HEK293T (cell line): Measurements from ENCODE around the gene COQ8A.

Experiments used
- CTCF ChIA-PET: fragments of 350-600 bp; formaldehyde crosslinking; extraction: SDS; loops from one replicate; lab custom pipeline; 2021; ENCODE audit warnings: antibody characterized with exemption, inconsistent platforms; lab: Yijun Ruan, JAX
- POLR2A ChIA-PET: fragments of 350-600 bp; formaldehyde crosslinking; extraction: SDS; loops from one replicate; lab custom pipeline; 2020; ENCODE audit warnings: antibody characterized with exemption, inconsistent platforms; lab: Yijun Ruan, JAX
- DNase-seq: peaks from one replicate; pipeline ENCODE4 v3.0.0; 2012; ENCODE audit warnings: mixed read lengths; ENCODE audit errors: extremely low spot score
- ARNT ChIP-seq: fragments of 450-650 bp; IDR thresholded peaks from 2 replicates; pipeline ENCODE4 v1.6.1; 2017; ENCODE audit warnings: mild to moderate bottlenecking
- BHLHE40 ChIP-seq: fragments of 450-650 bp; IDR thresholded peaks from 2 replicates; pipeline ENCODE4 v1.6.1; 2016; ENCODE audit warnings: mild to moderate bottlenecking, moderate library complexity, borderline replicate concordance
- CTBP1 ChIP-seq: fragments of 450-650 bp; IDR thresholded peaks from 2 replicates; pipeline ENCODE4 v1.6.1; 2016; ENCODE audit warnings: borderline replicate concordance
- ELF4 ChIP-seq: fragments of 450-650 bp; IDR thresholded peaks from 2 replicates; pipeline ENCODE4 v1.6.1; 2017; ENCODE audit warnings: antibody characterized with exemption
- FOXA1 ChIP-seq: fragments of 450-650 bp; IDR thresholded peaks from 2 replicates; pipeline ENCODE4 v1.6.1; 2016; ENCODE audit warnings: mild to moderate bottlenecking
- FOXK2 ChIP-seq: fragments of 450-650 bp; IDR thresholded peaks from 2 replicates; pipeline ENCODE4 v1.6.1; 2016; ENCODE audit warnings: mild to moderate bottlenecking
- FOXM1 ChIP-seq: fragments of 450-650 bp; IDR thresholded peaks from 2 replicates; pipeline ENCODE4 v1.6.1; 2017; ENCODE audit warnings: mild to moderate bottlenecking, borderline replicate concordance
- HDGF ChIP-seq: fragments of 450-650 bp; IDR thresholded peaks from 2 replicates; pipeline ENCODE4 v1.6.1; 2017; ENCODE audit warnings: antibody characterized with exemption, borderline replicate concordance
- L3MBTL2 ChIP-seq: fragments of 450-650 bp; conservative IDR thresholded peaks from 2 replicates; pipeline ENCODE4 v1.6.1; 2016; ENCODE audit warnings: mild to moderate bottlenecking
- LEF1 ChIP-seq: fragments of 450-650 bp; IDR thresholded peaks from 2 replicates; pipeline ENCODE4 v1.6.1; 2017; ENCODE audit warnings: mild to moderate bottlenecking, borderline replicate concordance
- NFRKB ChIP-seq: fragments of 450-650 bp; IDR thresholded peaks from 2 replicates; pipeline ENCODE4 v1.6.1; 2016; ENCODE audit warnings: mild to moderate bottlenecking, moderate library complexity
- SP1 ChIP-seq: fragments of 450-650 bp; IDR thresholded peaks from 2 replicates; pipeline ENCODE4 v1.6.1; 2017
- SUZ12 ChIP-seq: fragments of 450-650 bp; IDR thresholded peaks from 2 replicates; pipeline ENCODE4 v1.6.1; 2016; ENCODE audit warnings: mild to moderate bottlenecking
- TARDBP ChIP-seq: fragments of 450-650 bp; IDR thresholded peaks from 2 replicates; pipeline ENCODE4 v1.6.1; 2016
- ZNF384 ChIP-seq: fragments of 450-650 bp; IDR thresholded peaks from 2 replicates; pipeline ENCODE4 v1.6.1; 2016
- TF ChIP-seq, protein P1 (sequence below): fragments of 450-650 bp; IDR thresholded peaks from 2 replicates; pipeline ENCODE4 v1.6.1; 2016

Gene COQ8A

GRCh38 chr1:226980565-226981385, 40.7 kb downstream of the COQ8A start:
- ChIA-PET POLR2A (no interaction called here), CTCF (no interaction called here)
- no peak for DNase-seq
- TF ChIP-seq NFRKB (no peak), BHLHE40 (no peak), FOXM1 (no peak), FOXK2 (no peak)

DNA sequence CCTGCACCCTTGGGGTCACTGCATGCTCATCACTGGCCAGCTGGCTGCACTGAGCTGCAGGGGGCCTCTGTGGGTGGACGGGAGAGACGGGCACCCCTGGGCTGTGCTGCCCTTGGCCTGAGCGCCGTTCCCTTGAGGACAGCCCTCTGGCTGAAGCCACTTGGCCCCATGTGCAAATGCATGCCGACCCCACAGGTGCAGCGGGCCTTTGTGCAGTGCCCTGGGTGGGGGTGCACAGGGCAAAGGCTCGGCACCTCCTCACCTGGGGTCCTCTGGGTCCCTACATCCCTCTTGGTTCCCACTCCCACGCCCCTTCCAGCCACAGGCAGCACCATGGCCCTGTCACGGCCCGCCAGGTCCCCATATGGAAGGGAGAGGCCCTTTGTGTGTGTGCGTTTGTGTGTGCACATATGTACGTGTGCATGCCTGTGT, 41.3 kb downstream of the COQ8A start:
- ChIA-PET POLR2A (no interaction called here), CTCF (no interaction called here)
- TF ChIP-seq SUZ12 (no peak), ELF4 (no peak), HDGF (no peak), L3MBTL2 (no peak), FOXK2 (no peak), SP1 (no peak), FOXM1 (no peak), ARNT (no peak), FOXA1 (no peak), BHLHE40 (no peak), LEF1 (no peak), NFRKB (no peak), ZNF384 (no peak), CTBP1 (no peak), TARDBP (no peak)
- TF ChIP-seq, protein P1, sequence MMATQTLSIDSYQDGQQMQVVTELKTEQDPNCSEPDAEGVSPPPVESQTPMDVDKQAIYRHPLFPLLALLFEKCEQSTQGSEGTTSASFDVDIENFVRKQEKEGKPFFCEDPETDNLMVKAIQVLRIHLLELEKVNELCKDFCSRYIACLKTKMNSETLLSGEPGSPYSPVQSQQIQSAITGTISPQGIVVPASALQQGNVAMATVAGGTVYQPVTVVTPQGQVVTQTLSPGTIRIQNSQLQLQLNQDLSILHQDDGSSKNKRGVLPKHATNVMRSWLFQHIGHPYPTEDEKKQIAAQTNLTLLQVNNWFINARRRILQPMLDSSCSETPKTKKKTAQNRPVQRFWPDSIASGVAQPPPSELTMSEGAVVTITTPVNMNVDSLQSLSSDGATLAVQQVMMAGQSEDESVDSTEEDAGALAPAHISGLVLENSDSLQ: no peak
- DNase-seq: no peak

DNA sequence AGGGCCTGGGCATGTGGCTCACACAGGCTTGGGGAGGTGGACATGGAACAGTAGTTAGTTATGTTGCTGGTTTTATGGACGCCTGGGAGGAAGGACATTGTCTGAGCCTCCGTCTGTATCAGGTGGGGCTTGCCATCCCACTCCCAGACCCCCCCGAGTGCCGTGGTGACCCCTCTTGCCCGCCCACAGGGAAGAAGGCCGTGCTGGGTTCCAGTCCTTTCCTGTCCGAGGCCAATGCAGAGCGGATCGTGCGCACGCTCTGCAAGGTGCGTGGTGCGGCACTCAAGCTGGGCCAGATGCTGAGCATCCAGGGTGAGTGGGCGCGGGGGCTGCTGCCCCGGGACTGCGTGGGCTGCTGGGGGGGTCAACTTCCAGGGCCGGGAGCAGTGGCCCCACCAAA, 41.7 kb downstream of the COQ8A start:
- POLR2A ChIA-PET: no interaction called here
- TF ChIP-seq SUZ12 (no peak), ARNT (no peak), BHLHE40 (no peak), ZNF384 (no peak)
- no peak for DNase-seq
- CTCF ChIA-PET: no interaction called here

DNA sequence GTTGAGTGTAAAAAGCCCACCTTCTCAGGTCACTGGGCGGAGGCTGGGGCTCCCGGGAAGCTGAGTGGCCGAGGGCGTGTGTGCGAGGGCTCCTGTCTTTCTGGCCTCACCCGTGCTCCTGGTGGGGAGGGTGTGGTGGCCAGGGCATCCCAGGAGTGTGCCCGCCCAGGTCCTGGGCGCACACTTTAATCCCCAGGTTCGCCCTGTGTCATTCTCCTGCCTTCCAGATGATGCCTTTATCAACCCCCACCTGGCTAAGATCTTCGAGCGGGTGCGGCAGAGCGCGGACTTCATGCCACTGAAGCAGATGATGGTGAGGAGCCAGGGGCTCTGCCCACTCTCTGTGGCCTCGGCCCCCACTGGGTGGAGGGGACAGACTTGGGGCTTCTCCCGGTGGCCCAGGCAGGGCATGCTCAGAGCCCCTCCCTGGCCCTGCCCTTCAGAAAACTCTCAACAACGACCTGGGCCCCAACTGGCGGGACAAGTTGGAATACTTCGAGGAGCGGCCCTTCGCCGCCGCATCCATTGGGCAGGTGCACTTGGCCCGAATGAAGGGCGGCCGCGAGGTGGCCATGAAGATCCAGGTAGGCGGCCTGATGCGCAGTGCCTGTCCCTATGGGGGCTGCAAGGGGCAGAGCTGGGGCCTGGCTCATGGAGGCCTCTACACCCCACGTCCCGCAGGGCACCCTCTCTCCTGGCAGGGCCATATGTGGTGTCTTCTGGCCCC, 42.5 kb downstream of the COQ8A start:
- ChIA-PET POLR2A (no interaction called here), CTCF (no interaction called here)
- no peak for TF ChIP-seq L3MBTL2
- TF ChIP-seq SP1: no peak
- TF ChIP-seq TARDBP: no peak
- TF ChIP-seq ELF4: no peak
- no peak for TF ChIP-seq ZNF384
- TF ChIP-seq FOXK2: no peak
- TF ChIP-seq, protein P1: no peak
- no peak for TF ChIP-seq BHLHE40
- no peak for TF ChIP-seq HDGF
- no peak for TF ChIP-seq CTBP1
- TF ChIP-seq SUZ12: no peak
- no peak for TF ChIP-seq FOXA1
- no peak for TF ChIP-seq NFRKB
- no peak for TF ChIP-seq LEF1
- TF ChIP-seq ARNT: no peak
- no peak for TF ChIP-seq FOXM1
- DNase-seq: no peak

DNA sequence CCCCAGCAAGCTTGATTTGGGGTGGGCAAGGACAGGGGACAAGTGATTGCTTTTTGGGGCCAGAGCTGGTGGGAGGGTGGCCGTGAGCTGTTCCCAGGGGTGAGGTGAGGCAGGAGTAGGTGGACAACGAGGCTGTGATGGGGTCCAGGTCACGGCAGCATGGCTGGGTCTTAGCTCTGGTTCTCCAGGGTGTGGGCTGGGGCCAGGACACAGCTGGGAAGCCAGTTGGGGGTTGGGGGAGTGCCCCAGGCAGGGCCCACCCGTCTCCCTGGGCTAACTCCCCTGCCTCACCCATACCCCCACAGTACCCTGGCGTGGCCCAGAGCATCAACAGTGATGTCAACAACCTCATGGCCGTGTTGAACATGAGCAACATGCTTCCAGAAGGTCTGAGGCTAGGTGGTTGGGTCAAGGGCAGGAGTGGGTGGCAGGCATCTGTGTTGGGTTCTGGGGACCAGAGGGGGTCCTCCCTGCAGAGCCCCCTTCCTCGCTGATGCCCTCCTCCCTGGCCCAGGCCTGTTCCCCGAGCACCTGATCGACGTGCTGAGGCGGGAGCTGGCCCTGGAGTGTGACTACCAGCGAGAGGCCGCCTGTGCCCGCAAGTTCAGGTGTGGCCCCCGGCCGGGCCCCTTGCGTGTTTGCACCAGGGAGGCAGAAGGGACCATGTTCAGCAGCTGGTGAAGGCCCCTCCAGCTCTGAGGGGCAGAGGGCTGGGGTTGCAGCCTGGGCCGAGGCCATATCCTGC, 43.3 kb downstream of the COQ8A start:
- TF ChIP-seq ARNT (no peak), NFRKB (no peak), FOXA1 (no peak), SUZ12 (no peak), ZNF384 (no peak)
- ChIA-PET CTCF (interaction anchor here (0.6 to 0.9 kb wide), 2 partner anchors 11 to 350 kb away, joined by 3 read pairs; no protein-coding TSS in a partner anchor), POLR2A (no interaction called here)
- no peak for DNase-seq

GRCh38 chr1:226983992-226984364, 43.9 kb downstream of the COQ8A start:
- DNase-seq: no peak
- ChIA-PET POLR2A (interaction anchor here (0.6 kb wide), 1 partner anchor 44 kb away, joined by 3 read pairs; the partner anchor contains the start of gene COQ8A), CTCF (interaction anchor here (0.6 to 0.9 kb wide), 2 partner anchors 10 to 351 kb away, joined by 3 read pairs; no protein-coding TSS in a partner anchor)
- no peak for TF ChIP-seq NFRKB
- no peak for TF ChIP-seq HDGF
- TF ChIP-seq TARDBP: no peak
- no peak for TF ChIP-seq FOXM1
- no peak for TF ChIP-seq ZNF384
- TF ChIP-seq L3MBTL2: no peak
- TF ChIP-seq LEF1: no peak
- TF ChIP-seq, protein P1: no peak
- TF ChIP-seq ARNT: no peak
- TF ChIP-seq CTBP1: no peak
- no peak for TF ChIP-seq FOXA1
- TF ChIP-seq ELF4: no peak
- no peak for TF ChIP-seq SP1
- TF ChIP-seq BHLHE40: no peak
- no peak for TF ChIP-seq FOXK2
